Gastrocnemius medialis (tissue), 4 donors: Measurements from ENCODE around the gene PPP6R3.

Experiments
- POLR2A ChIP-seq, 2 donors: fragments of 450-650 bp; IDR thresholded peaks; one replicate each; pipeline ENCODE4 v1.6.1; 2017; ENCODE audit warnings: antibody characterized with exemption in 2 of 2, mild to moderate bottlenecking in 2 of 2, moderate library complexity in 2 of 2
- TF ChIP-seq, protein P1 (sequence below), 5 experiments: fragments of 450-650 bp in 3 of 5; fragments of 200-600 bp in 2 of 5; sonication (generic) in 2 of 5; IDR thresholded peaks in 4 of 5; conservative IDR thresholded peaks in 1 of 5; 1 replicate in 4 of 5; 2 replicates in 1 of 5; pipeline ENCODE4 v1.5.1; 2016 to 2019; ENCODE audit warnings: antibody characterized with exemption in 5 of 5, mild to moderate bottlenecking in 3 of 5, moderate library complexity in 3 of 5

DNA sequence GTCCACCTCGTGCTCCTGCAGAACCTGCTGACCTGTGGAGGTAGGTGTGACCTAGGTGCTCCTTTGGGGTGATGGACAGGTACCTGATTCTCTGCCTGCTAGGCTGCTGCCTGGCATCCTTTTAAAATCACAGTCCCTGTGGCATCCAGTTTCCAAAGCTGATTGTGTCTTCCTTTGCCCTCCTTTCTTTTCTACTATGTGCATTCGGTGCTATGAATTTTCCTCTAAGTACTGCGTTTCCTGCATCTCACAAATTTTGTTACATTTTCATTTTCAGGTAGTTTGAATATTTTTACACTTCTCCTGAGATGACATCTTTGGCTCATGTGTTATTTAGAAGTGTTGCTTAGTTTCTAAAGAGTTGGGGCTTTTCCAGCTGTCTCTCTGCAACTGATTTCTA is 30.9 kb upstream of the PPP6R3 start:
- TF ChIP-seq, protein P1, sequence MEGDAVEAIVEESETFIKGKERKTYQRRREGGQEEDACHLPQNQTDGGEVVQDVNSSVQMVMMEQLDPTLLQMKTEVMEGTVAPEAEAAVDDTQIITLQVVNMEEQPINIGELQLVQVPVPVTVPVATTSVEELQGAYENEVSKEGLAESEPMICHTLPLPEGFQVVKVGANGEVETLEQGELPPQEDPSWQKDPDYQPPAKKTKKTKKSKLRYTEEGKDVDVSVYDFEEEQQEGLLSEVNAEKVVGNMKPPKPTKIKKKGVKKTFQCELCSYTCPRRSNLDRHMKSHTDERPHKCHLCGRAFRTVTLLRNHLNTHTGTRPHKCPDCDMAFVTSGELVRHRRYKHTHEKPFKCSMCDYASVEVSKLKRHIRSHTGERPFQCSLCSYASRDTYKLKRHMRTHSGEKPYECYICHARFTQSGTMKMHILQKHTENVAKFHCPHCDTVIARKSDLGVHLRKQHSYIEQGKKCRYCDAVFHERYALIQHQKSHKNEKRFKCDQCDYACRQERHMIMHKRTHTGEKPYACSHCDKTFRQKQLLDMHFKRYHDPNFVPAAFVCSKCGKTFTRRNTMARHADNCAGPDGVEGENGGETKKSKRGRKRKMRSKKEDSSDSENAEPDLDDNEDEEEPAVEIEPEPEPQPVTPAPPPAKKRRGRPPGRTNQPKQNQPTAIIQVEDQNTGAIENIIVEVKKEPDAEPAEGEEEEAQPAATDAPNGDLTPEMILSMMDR (IDR thresholded peaks at IDR 0.05 in 4 of 5, conservative IDR thresholded peaks at IDR 0.05 in 1 of 5) = no peak
- no peak for TF ChIP-seq POLR2A (IDR thresholded peaks at IDR 0.05)
